PFSK-1 (cell line): ENCODE results near the gene TICRR.

Source experiments
- POLR2AphosphoS5 ChIP-seq: IDR thresholded peaks from 2 replicates; pipeline ENCODE4 v1.6.1; 2012; ENCODE audit warnings: low read depth, mild to moderate bottlenecking, control low read depth, low read length, moderate library complexity
- SIN3A ChIP-seq: IDR thresholded peaks from 2 replicates; pipeline ENCODE4 v1.6.1; 2012; ENCODE audit warnings: mild to moderate bottlenecking, low read length, moderate library complexity, borderline replicate concordance; ENCODE audit not compliant: insufficient read depth
- TAF1 ChIP-seq: IDR thresholded peaks from 2 replicates; pipeline ENCODE4 v1.6.1; 2012; ENCODE audit warnings: low read length, control low read depth, borderline replicate concordance; ENCODE audit not compliant: insufficient read depth

DNA sequence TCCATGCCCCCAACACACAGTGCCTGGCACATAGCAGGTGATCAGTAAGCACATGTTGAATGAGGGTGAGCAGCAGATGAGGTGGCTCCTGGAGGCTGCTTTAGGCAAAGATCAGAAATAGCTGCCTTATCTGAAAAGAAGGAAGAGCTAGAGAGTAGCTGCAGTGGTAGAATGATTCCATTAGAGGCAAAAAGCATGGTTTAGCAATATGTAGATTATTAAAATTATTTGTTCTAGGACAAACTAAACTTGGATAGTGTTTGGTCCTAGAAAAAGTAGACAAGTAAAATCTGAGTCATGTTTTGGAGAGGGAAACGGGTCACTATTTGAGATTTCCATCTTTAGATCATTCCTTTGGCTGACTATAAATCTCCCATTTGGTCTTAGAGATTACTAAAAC lies 47.9 kb downstream of the TICRR start:
- no peak for TF ChIP-seq POLR2AphosphoS5
- no peak for TF ChIP-seq SIN3A
- no peak for TF ChIP-seq TAF1
